Smooth muscle cell of the brain vasculature (primary cell): Measurements from ENCODE around the gene SMYD3.

ENCODE experiments used
- DNase-seq: peaks from one replicate; pipeline ENCODE4 v3.0.0-alpha.2; 2012; ENCODE audit warnings: low read depth, low spot score

SMYD3 gene

DNA sequence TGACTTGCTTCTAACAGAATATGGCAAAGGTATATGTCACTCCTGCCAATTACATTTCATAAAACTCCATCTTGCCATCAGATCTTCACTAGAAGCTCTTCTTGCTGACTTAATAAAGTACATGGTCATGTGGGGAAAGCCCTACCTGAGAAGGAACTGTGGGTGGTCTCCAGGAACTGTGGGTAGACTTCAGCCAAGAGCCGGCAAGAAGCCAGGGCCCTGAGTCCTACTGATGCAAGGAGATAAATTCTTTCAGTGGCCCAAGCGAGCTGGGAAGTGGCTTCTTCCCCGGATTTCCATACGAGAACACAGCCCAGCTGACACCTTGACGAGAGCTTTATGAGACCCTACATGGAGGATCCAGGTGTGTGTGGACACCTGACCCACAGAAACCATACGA lies 228.7 kb downstream of the SMYD3 start:
- no peak for DNase-seq

DNA sequence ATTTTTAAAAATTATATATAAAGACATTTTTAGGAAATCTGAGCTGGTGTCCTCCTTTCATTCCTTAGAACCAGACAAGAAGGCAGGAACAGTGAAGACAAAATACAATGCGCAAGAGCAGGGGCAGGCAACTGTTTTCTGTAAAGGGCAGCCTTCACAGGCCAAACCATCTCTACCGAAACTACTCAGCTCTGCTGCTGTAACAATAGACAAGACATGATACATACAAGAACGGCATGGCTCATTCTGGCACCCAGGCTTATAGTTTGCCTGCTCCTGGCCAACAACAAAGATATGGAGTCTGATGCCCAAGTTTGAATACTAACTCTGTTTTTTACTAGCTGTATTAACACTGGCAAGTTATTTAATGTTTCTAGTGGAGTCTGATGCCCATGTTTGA lies 232.0 kb downstream of the SMYD3 start:
- no peak for DNase-seq

DNA sequence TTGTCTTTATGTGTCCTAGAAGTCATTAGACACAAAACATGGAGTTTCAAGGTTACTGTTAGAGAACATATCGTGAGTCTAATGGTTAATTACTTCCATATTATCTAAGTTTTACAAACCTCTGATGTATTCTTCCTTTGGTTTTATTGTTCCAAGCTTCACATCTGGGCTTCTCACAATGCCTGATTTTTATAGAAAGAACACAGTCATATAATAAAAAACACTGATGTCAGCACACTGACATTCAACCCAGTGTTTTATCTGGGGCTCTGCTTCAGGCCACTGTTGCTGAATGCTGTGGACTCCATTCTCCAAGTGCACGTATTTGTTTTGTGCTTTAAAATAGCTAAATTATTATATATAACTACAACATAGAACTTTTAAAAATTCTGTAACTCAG lies 232.9 kb downstream of the SMYD3 start:
- DNase-seq = no peak

DNA sequence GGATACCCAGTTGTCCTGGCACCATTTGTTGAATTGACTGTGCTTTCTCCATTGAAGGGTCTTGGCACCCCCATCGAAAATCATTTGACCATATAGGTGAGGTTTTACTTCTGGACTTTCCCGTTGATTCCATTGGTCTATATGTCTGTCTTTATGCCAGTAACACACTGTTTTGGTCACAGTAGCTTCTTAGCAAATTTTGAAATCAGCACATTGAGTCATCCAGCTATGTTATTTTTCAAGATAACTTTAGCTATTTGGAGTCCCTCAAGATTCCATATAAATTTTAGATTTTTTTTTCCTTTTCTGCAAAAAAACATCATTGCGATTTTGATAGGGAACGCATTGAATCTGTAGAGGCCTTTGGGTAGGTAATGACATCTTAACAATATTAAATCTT lies 235.6 kb downstream of the SMYD3 start:
- no peak for DNase-seq

DNA sequence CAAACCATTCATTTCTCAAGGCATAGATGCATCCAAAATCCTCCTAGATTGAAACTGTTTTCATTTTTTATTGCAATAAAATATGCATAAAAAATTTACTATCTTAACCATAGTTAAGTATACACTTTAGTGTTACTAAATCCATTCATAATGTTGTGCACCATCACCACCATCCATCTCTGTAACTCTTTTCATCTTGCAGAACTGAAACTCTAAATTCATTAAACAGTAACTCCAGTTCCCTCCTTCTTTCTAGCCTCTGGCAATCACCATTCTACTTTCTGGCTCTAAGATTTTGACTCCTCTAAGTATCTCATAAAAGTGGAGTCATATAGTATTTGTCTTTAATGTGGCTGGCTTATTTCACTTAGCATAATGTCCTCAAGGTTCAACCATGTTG lies 236.8 kb downstream of the SMYD3 start:
- no peak for DNase-seq

DNA sequence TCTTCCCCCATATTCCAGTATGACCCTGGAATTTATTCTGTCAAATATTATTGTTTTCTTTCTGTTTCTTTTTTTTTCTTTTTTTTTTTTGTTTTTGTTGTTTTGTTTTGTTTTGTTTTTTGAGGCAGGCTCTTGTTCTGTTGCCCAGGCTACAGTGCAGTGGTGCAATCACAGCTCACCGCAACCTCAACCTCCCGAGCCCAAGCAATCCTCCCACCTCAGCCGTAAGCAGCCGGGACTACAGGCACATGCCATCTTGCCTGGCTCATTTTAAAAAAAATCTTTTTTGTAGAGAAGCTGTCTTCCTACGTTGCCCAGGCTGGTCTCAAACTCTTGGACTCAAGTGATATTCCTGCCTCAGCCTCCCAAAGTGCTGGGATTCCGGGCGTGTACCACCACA lies 237.6 kb downstream of the SMYD3 start:
- DNase-seq = no peak

DNA sequence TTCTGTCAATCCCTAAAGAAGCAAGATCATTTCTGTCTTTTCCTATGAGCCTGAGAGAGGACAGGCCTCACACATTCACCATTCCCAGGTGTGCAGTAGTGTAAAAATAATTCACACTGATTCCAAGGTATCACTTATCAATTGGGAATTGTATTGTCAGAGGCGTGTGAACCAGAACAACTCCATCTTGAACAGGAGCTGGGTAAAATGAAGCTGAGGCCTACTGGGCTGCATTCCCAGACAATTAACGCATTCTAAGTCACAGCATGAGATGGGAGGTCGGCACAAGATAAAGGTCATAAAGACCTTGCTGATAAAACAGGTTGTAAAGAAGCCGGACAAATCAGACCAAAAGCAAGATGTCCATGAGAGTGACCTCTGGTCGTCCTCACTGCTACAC lies 239.2 kb downstream of the SMYD3 start:
- no peak for DNase-seq

DNA sequence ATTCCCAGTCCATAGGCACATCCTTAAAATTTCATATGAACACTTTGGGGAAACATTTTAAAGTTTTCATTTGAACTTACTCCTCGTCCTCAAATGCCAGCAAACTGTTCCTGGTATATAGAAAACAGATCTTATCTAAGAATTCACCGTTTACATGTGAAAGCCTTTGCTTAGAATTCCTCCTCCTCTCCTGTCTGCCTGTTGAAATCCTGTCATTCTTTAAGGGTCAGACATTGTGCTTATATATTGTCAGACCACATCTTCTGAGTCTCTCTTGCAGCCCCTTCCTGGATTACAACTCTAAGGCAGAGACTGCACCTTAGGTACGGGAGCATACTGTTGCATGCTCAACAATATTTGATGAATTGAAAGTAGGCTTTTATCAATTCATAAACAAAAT lies 239.7 kb downstream of the SMYD3 start:
- no peak for DNase-seq

DNA sequence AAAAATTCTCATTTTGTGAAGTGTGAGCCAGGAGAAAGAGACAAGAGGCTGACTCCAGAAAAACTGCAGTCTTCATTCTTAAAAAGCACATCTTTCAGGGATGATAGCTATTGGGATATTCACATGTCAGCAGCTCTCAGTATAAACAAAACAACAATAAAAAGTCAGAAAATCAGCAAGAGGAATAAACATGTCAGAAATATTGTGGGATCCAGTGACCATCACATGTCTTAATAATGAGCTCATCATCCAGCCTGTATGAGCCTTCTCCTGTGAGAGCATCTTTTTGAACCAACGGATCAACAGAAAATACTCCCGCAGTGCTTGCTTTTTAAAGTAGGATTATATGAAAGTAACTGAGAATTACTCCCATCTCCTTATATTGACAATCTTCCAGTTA lies 241.6 kb downstream of the SMYD3 start:
- DNase-seq = no peak

DNA sequence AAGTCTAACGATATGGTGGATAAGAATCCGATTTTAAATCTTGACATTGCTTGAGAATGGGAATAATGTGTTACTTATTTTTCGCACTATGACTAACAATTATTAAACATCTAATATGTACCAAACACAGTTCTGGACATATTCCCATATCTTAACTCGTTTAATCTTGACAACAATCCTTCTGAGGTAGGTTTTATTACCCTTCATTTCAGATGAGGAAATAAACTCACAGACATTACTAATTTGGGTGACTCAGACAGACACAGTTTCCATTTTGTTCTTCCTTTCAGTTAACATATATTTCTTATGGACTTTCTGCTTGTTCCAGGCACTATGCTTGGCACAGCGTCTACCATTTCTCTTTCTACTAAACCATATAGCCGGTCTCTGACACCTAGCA lies 244.8 kb downstream of the SMYD3 start:
- DNase-seq = no peak

DNA sequence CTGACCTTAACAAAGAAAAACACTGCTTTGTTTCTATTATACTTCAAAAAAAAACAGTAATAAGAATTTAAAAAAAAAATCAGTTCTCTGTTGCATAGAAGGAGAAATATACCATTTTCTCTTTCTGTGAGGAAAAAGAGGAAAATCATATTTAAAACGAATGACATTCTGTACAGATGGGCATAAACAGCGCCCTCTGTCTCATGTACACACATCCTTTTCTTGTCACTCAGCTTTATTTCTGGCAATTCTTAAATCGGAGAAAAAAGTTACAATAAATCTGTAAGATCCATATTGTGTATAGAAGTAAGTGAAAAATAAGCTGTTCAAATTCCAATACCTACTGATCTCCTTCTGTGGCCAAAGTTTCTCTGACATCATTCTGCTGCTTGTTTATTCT lies 245.4 kb downstream of the SMYD3 start:
- DNase-seq = no peak

DNA sequence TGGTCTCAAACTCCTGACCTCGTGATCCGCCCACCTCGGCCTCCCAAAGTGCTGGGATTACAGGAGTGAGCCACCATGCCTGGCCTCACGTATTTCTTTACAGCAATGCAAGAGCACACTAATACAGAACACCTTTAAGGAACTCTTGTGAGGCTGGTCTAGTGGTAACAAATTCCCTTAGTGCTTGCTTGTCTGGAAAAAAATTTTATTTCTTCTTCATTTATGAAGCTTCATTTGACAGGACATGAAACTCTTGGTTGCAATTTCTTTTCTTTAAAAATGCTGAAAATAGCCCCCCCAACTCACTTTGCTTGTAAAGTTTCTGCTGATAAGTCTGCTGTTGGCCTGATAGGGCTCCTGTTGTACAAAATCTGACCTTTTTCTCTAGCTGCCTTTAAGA lies 248.8 kb downstream of the SMYD3 start:
- no peak for DNase-seq

DNA sequence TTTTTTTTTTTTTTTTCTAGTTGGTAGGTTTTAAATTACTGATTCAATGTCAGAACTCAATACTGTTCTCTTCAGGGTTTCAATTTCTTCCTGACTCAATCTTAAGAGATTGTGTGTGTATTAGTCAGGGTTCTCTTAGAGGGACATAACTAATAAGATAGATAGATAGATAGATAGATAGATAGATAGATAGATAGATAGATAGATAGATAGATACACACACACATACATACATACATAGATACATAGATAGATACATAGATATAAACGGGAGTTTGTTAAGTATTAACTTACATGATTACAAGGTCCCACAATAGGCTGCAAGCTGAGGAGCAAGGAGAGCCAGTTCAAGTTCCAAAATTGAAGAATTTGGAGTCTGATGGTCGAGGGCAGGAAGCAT lies 251.3 kb downstream of the SMYD3 start:
- DNase-seq = no peak

DNA sequence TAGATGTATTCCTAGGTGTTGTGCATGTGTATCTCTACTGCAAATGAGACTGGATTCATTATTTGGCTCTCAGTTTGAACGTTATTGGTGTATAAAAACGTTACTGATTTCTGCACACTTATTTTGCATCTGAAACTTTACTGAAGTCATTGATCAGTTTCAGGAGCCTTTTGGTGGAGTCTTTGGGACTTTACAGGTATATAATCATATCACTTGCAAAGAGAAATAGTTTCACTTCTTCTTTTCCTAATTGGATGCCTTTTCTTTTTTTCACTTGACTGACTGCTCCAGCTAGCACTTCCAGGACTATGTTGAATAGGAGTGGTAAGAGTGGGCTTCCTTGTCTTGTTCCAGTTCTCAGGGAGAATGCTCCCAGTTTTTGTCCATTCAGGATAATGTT lies 252.2 kb downstream of the SMYD3 start:
- no peak for DNase-seq

DNA sequence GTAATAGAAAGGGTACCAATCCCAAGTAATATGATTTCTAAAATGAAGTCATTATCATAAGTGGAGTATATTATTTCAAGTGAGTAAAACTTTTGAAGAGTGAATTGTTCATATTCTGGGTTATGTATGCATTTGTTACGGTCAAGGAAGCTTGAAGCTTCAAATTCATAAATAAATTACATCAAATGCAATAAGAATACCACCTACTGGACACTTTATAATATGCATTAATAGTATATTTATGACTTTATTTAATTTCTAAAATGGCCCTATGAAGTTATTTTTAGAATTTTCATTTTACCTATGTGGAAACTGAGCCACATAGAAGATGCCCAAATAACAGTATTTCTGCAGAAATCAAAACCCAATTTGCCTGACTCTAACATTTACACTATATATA lies 260.6 kb downstream of the SMYD3 start:
- no peak for DNase-seq

DNA sequence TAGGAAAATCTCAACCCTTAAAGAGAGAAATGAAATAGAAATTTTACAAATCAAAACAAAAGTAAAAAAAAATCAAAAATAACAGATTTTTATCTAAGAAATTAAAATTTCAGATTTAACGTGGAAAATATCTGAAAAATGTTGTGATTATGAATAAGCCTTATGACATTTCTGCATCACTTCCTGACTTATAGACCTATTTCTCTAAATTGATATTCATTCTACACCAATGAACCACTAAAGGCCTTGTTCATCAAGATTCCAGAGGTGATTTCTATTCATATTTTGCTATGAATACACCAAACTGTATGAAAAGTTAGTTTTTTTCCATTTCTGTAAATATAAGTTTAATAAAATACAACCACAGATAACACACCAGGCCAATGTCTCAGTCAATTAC lies 261.5 kb downstream of the SMYD3 start:
- DNase-seq = no peak

DNA sequence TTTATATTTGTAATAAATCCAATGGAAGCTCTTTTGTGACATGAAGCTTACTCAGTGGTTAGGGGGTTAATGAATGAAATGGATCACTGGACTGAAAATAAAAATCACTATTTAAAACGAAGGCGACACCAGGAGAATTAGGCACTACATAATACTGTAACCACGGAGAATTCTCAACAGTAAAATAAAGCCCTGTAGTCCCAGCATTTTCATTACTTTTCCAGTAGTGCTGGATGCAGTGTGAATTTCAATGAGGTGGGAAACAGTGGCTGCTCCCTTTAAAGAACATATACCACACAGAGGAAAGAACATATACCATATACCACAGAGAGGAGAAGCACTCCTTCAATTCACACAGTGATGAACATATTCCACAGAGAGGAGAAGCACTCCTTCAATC lies 275.0 kb downstream of the SMYD3 start:
- DNase-seq = no peak

DNA sequence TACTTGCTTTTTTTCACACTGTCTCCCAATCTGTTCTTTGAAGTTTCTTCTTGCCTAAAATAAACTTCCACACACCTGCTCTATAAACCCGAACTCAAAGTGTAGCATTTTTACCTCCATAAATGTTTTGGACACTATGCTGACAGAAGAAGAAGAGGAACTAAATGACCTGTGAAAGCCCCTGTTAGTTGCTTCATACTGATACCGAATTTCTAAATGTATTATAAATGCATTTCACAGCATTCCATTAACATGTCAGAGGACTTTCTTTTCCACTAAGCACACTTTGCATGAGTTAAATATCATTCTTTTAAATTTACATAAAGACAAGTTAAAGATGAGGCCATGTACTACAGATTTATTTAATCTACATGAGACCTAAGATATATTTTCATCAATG lies 281.0 kb downstream of the SMYD3 start:
- no peak for DNase-seq

DNA sequence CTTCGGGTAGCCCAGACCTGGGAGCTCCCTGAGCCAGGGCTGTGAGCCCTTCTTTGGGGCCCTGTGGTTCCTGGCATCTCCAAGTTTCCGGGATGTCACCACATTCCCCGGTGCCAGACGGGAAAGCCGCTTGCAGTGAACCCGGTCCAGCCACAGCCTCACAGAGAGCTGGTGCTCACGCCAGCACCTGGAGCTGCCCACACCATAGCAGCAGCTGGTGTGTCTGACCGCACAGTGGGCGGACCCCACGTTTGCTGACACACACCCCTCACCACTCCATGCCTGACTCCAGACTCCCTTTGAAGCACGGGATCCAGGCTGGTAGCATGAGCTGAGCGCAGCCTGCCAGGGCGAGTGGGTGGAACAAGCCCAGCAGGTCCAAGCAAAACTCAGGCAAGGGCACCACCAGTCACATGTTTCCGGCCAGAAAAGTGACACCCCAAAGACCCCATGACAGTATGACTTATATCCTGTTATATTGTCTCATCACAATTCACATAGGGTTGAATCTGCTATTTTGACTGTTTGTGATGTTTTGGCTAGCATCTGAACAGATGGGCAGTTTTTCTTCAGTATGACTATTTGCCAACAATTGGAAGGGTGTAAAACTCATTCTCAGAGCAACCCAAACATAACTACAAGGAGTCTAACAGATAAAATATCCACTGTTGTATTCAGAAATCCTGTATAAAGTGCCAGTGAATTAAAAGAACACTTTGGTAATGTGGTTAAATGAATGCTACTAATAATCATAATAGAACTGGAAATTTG lies 285.4 kb downstream of the SMYD3 start:
- DNase-seq = no peak

DNA sequence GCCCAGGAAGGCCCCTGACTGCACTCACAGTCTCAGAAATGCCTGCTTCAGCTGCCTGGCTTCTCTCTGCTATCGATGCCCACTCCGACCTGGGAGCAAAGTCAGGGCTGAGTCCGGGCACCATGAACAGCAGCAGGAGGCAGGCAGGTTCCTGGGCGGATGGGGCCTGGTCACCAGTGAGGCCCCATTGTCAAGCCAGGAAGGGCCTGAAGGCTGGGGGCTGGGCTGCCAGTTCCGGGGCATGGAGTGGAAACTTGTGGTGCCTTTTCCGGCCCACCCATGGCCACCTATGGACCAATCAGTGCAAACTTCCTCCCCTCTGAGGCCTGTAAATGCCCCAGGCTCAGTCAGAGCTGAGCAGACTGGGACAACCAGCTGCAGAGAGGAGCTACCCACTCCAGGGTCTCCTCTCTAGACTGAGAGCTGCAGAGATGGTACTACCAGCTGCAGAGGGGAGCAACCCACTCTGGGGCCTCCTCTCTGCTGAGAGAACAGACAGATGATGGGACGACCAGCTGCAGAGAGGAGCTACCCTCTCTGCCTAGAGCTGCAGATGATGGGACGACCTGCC lies 286.5 kb downstream of the SMYD3 start:
- no peak for DNase-seq

DNA sequence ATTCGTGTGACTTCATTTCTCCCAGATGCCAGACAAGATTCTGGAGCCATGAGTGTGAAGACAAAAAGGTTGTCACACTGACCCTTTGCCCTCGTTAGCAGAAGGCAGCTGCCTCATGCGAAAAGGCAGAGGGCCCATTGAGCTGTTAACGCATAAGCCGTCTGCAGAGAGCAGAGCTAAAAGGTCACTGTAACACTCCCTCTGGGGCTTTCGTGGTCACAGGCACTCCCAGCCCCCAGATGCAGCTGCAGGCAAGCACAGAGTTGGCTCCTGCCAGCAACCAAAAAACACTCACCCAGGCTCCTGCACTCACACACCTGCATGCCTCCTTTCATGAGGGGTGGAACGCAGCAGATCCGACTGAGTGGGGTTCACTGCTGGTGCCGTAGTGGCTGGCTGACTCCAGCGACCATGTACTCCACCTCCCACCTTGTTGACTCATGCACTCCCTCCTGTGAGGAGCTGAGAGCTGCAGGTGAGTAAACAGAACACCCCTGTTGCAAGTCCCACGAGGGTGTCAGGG lies 287.5 kb downstream of the SMYD3 start:
- DNase-seq = no peak

DNA sequence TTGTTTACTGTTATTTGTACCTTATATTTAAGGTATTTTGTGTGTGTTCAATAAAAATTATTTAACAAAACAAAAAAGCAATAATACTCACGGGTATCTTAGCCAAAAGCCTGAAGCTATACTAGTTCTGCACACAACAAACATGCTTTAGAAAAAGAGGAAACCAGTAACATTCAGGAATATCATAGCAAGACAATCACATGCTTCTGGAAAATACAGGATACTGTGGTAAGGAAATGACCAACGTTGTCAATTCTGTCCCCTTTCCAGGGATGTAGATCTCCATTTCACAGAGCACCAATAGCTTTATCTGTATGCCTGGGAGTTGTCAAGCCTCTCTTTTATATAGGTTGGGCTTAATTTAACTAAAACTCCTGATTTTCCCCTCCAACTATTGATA lies 288.4 kb downstream of the SMYD3 start:
- DNase-seq = no peak

DNA sequence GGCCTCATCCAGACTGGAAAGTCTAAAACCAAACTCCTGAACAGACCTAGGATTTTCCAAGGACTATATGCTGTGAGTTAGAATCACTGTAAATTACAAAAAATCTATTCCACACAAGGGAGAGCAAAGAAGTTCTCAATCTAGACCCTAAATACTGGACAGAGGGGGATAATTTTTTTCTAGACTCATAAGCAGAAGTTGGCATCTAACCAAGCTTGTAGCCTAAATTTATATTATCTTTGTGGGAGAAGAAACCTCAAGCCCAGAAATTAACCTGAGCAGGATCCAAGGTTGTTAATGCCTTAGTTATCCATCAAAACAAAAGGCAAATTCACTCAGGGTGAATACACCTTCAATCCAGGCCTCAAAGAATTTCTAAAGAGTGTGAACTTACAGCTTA lies 290.2 kb downstream of the SMYD3 start:
- DNase-seq = no peak

DNA sequence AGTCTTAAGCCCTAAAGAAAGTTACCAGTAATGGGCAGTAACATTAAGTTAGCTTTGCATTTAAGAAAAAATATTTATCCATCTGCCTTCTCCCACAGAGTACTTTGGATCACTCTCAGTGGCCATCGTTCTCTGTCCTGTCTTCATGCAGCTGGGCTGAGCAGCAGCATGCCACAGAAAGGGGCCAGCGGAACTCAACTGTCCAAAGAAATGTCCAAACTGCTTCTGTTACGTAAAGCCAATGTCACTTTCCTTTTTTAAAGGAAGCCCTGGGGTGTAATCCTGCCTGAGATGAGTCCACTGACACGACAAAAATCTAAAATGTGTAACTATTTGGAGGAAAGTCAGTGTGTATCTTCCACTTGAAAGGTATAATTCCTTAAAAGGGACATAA lies 291.6 kb downstream of the SMYD3 start:
- DNase-seq = no peak
